Measurements from ENCODE around the gene FOXF1. TPM values are rescaled to one million over a fixed set of nuclear protein-coding genes. Genes with fewer than 3 reads are reported as not detected.

The FOXF1 gene
- total and polyA plus RNA-seq, 9 donors = 0.22 to 1.5 (median 0.45) TPM

DNA sequence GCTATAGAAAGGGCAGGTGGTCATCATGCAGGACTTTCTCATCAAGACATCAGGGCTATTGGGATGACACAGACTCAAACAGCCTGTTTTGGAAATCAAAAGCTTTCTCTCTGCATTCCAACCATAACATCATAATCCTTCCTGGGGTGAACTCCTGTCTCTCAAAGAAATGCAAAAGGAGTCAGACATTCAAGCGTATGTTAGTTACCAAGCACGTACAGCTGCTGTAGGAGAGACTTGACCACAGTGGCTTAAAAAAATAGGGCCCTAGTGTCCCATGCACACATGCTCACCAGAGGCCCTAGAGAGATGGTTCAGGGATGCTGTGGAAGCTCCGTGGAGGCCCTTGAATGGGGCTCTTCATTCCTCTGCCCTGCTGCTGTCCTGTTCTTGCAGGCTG is 24.6 kb upstream of the FOXF1 start:
- TF ChIP-seq EP300 (IDR thresholded peaks at IDR 0.05) (no peak), POLR2A (IDR thresholded peaks at IDR 0.05) (no peak)
- TF ChIP-seq, protein P1, sequence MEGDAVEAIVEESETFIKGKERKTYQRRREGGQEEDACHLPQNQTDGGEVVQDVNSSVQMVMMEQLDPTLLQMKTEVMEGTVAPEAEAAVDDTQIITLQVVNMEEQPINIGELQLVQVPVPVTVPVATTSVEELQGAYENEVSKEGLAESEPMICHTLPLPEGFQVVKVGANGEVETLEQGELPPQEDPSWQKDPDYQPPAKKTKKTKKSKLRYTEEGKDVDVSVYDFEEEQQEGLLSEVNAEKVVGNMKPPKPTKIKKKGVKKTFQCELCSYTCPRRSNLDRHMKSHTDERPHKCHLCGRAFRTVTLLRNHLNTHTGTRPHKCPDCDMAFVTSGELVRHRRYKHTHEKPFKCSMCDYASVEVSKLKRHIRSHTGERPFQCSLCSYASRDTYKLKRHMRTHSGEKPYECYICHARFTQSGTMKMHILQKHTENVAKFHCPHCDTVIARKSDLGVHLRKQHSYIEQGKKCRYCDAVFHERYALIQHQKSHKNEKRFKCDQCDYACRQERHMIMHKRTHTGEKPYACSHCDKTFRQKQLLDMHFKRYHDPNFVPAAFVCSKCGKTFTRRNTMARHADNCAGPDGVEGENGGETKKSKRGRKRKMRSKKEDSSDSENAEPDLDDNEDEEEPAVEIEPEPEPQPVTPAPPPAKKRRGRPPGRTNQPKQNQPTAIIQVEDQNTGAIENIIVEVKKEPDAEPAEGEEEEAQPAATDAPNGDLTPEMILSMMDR (IDR thresholded peaks at IDR 0.05) = no peak
- intact Hi-C loops (cut with DNase I) = no loop called here
- no peak overlapping the region for H3K4me3 ChIP-seq
- H3K4me1 ChIP-seq (ENCODE audit: insufficient read depth) = no peaks in the 10 kb centered on the region
- H3K27ac ChIP-seq = no peak overlapping the region
- H3K9me3 ChIP-seq = peaks cover 0 to 13% of the 10 kb centered on the region in 2 donors
- WGBS, 3 donors = 62 to 70% (median 65%) methylated on average over 3 of the region's 3 CpGs
- no peak for DNase-seq
- no peaks in the 10 kb centered on the region for H3K36me3 ChIP-seq
- no peaks in the 10 kb centered on the region for H3K27me3 ChIP-seq

DNA sequence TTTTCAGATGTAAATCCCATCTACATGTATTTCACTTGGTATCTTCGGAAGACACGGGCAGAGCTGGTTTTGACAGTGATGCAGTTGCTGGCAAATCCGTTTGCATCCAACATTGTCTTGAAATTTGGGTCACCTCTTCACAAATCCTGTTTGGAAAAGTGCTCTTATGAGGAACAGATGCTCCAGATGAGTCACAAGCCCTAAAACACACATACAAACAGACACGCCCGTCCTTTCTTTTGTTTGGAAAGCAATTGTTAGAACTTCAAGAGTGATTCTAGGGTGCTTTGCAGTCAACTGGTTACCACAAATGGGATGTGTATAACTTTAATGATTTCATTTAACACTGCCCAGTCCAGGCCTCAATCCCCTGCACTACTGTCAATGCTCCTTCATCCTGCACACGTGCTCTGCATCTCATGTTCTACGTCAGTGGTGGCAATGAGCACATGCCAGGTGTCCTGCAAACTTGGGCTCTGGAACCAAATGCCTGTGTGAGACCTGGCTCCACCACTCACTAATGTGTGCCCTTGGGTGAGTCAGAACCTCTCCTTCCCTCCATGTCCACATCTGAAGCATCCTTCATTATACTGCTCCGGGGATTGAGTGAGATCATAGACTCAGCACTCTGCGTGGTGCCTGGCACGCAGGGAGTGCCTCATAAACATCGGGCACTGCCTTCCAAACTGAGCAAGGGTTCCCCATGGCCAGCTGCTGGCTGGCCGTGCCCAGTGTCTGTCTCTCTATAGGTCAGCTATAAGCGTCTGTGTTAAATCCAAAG is 19.3 kb upstream of the FOXF1 start:
- H3K27ac ChIP-seq = no peak overlapping the region
- H3K9me3 ChIP-seq = peaks cover 0 to 3% of the 10 kb centered on the region in 2 donors
- TF ChIP-seq POLR2A (IDR thresholded peaks at IDR 0.05) (no peak), EP300 (IDR thresholded peaks at IDR 0.05) (no peak)
- TF ChIP-seq, protein P1 (IDR thresholded peaks at IDR 0.05) = no peak
- no peak for DNase-seq
- H3K4me3 ChIP-seq = no peak overlapping the region
- intact Hi-C loops (cut with DNase I) = no loop called here
- H3K4me1 ChIP-seq (ENCODE audit: insufficient read depth) = no peaks in the 10 kb centered on the region
- WGBS, 3 donors = 72 to 76% (median 74%) methylated on average over 13 of the region's 13 CpGs
- H3K27me3 ChIP-seq = no peaks in the 10 kb centered on the region
- H3K36me3 ChIP-seq = no peaks in the 10 kb centered on the region

DNA sequence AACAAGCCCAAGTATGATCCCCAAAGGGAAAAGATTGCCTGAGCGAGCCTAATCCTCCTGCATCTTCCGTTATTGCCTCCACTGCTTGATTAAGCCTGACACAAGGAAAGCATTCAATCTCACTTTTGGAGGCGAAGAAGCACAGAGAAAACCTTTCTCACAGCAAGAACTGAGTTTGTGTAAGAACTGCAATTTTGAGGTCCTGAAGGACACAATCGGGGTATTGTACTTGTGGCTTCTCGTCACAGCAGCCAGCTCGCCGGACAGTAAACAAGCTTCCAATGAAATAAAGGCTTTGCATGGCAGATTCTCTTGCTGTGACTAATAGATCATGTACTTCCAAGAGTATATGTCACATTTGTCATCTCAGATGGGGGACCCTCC is 18.7 kb upstream of the FOXF1 start:
- no peak for TF ChIP-seq EP300 (IDR thresholded peaks at IDR 0.05)
- Histone ChIP-seq H3K9me3 (peaks cover 0 to 3% of the 10 kb centered on the region in 2 donors), H3K27me3 (no peaks in the 10 kb centered on the region), H3K4me3 (no peak overlapping the region), H3K27ac (no peak overlapping the region), H3K4me1 (ENCODE audit: insufficient read depth) (no peaks in the 10 kb centered on the region), H3K36me3 (no peaks in the 10 kb centered on the region)
- intact Hi-C loops (cut with DNase I) = no loop called here
- DNase-seq = no peak
- 79 to 82% (median 80%) methylated on average over 7 of the region's 7 CpGs for WGBS, 3 donors

DNA sequence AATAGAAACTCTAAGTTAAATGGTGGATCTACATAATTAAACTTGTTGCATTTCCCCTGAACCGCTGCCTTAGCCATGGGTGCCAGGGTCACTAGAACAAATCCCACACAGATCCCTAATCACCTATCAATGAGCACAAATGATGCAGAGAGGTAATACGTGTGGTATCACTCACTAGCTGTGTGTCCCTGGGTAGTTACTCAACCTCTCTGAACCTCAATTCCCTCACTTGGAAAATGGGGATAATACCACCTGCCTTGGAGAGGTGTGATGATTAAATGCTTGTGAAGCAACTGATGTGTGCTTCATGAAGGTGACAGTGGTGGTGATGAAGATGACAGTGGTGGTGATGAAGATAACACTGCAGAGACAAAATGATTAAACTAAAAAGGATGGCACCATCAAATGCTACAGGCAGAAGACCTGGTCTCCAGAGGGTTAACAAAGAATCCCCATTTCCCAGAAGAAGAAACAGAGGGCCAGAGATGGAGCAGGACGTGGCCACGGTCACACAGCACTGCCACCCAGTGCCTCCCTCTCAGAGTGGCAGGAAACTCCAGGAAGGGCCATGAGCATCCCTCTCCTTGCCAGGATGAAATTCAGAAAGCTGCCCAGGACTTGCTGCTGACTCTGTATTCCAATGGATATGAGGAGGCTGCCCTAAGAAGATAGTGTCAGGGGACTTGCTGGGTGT is 17.9 kb upstream of the FOXF1 start:
- Histone ChIP-seq H3K9me3 (peaks cover 0 to 3% of the 10 kb centered on the region in 2 donors), H3K27me3 (no peaks in the 10 kb centered on the region), H3K4me1 (ENCODE audit: insufficient read depth) (no peaks in the 10 kb centered on the region), H3K27ac (no peak overlapping the region), H3K36me3 (no peaks in the 10 kb centered on the region), H3K4me3 (no peak overlapping the region)
- no peak for DNase-seq
- intact Hi-C loops (cut with DNase I) = no loop called here
- 62 to 77% (median 72%) methylated on average over 4 of the region's 4 CpGs for WGBS, 3 donors
- TF ChIP-seq POLR2A (IDR thresholded peaks at IDR 0.05) (no peak), EP300 (IDR thresholded peaks at IDR 0.05) (no peak)
- TF ChIP-seq, protein P1 (IDR thresholded peaks at IDR 0.05) = no peak
